RWPE1 (cell line): ENCODE results near the gene ATP6AP2.
A peak's percentile ranks its signal among the peaks of the same experiment; 100 is the strongest.

ENCODE experiments used
- CTCF ChIA-PET: fragments of 350-600 bp; sonication (Branson Sonifier 250); formaldehyde crosslinking; extraction: SDS; loops from one replicate; lab custom pipeline; 2021; lab: Yijun Ruan, JAX
- POLR2A ChIA-PET: fragments of 400-600 bp; formaldehyde crosslinking; extraction: SDS; loops from one replicate; lab custom pipeline; 2020; ENCODE audit warnings: antibody characterized with exemption; ENCODE audit not compliant: low non-redundant PET; lab: Yijun Ruan, JAX
- DNase-seq: peaks from one replicate; pipeline ENCODE4 v3.0.0; 2012; ENCODE audit warnings: low spot score
- H3K27ac ChIP-seq: fragments of 450-650 bp; 2 replicates; pipeline ENCODE4 v1.5.1; 2017
- CTCF ChIP-seq: fragments of 450-650 bp; conservative IDR thresholded peaks from 2 replicates; pipeline ENCODE4 v1.5.1; 2017; ENCODE audit warnings: low read depth, mild to moderate bottlenecking

The ATP6AP2 gene

GRCh38 chrX:40542972-40543371 lies 37.8 kb upstream of the ATP6AP2 start:
- no peak for TF ChIP-seq CTCF
- no peak overlapping the region for H3K27ac ChIP-seq
- ChIA-PET CTCF (interaction anchor here (0.5 to 1.0 kb wide), 4 partner anchors 13 to 1755 kb away, joined by 3 to 4 read pairs (median 3); no protein-coding TSS in a partner anchor), POLR2A (no interaction called here)
- no peak for DNase-seq

- CTCF ChIA-PET, result interaction anchor here (0.5 to 1.0 kb wide), 11 partner anchors 10 to 1756 kb away, joined by 3 to 7 read pairs (median 3); partner anchors contain the start of gene ATP6AP2
- no peak overlapping the region for H3K27ac ChIP-seq
Observed at GRCh38 chrX:40543661-40544328, 37.0 kb upstream of the ATP6AP2 start.

DNA sequence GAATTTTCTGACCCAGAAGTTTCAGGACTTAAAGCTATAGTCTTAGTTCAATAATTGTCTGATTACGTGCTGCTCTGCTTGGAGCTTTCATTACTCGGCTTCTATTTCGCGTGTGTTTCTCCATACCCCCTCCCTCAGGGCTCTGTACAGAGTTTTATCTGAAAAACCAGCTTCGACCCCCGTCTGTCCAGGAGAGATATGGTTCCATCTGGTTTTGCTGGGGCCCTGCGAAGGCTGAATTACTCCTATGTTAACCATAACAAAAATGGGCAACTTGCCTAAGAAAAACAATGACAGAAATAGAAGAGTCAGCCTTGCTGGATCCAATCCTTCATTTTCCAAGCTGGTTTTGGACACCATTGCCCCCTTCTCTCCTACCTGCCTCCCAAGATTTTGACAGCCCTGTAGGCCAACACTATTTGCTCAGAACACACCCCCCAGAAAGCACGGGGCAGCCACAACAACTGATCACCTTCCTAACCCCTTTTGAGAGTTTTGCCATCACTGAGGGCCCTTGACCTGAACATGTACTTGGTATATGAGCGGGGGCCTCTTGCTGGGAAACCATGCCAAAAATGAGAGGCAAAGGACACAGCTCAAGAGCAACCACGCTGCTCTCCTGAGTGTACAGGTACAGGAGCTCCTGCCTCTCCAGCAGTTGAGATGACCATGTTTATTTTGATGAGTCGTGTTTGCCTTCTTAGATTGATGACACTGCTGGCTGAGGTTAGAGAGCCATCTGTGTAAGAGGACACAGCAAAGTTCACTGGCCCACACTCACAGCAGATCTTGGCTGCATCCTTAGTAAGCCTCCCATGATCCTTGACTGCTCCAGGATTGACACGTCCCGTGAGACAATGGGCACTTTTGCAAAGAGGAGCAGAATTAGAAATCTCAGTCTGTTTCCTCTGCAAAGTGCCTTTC lies 36.2 kb upstream of the ATP6AP2 start:
- no peak overlapping the region for H3K27ac ChIP-seq
- ChIA-PET CTCF (interaction anchor here (0.5 to 1.0 kb wide), 8 partner anchors 9 to 419 kb away, joined by 3 to 7 read pairs (median 3); partner anchors contain the start of gene ATP6AP2), POLR2A (no interaction called here)
- TF ChIP-seq CTCF, result no peak
- DNase-seq, result no peak

More at GRCh38 chrX:40543661-40544328, 37.0 kb upstream of the ATP6AP2 start:
- DNase-seq, result no peak
- POLR2A ChIA-PET, result no interaction called here
- peak; percentile 74 for TF ChIP-seq CTCF

DNA sequence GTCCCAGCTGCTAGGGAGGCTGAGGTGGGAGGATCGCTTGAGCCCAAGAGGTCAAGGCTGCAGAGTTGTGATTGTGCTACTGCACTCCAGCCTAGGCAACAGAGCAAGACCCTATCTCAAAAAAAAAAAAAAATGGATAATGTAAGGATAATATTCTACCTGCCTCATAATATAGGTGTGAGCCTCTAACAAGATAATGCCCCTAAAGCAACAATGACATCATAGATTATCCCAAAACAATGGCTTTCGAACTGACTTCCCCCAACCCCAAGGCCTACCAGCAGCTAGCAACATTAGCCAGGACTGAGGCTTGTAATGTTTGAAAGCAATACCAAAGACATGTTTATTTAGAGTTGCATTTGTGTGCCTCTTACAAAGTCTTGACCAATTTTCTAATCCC lies 33.9 kb upstream of the ATP6AP2 start:
- ChIA-PET POLR2A (no interaction called here), CTCF (no interaction called here)
- TF ChIP-seq CTCF, result no peak
- H3K27ac ChIP-seq, result no peak overlapping the region
- DNase-seq, result no peak

DNA sequence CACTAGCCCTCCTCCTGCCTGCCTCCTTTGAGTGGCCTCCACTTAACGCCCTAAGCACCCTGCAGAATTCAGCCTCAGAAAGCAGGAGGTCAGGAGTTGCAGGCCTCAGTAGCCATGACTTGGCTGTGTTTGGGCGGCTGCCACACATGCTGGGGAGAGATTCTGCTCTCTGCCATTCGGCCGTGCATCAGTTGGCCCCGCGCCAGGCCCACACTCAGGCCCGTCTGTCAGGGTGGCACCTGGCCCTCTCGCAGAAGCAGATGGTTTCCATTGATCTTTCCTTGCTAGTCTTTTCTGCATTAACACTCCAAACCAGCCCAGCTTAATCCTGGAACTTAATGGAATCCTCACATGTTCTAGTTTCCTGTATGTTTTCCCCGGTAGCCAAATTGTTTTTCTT lies 30.7 kb upstream of the ATP6AP2 start:
- no peak for TF ChIP-seq CTCF
- no peak overlapping the region for H3K27ac ChIP-seq
- no peak for DNase-seq
- CTCF ChIA-PET, result no interaction called here
- POLR2A ChIA-PET, result no interaction called here

- DNase-seq, result no peak
- H3K27ac ChIP-seq, result no peak overlapping the region
- TF ChIP-seq CTCF, result 0 out of 2 replicates have a peak, but pooled peaks have one; percentile 8
- CTCF ChIA-PET, result no interaction called here
- POLR2A ChIA-PET, result no interaction called here
Observed at GRCh38 chrX:40552768-40553167, 28.0 kb upstream of the ATP6AP2 start.
